ENCODE measurements around the gene ANTKMT.

The ANTKMT gene

GRCh38 chr16:721765-722540 is 1.0 kb downstream of the ANTKMT start:
- no peak for DNase-seq
- Histone ChIP-seq H4K8ac (ENCODE audit: low read depth, low read length) (no peak overlapping the region), H3K9me3 (ENCODE audit: insufficient read depth, low read depth, low read length) (peaks cover 8% of the 10 kb centered on the region), H2BK5ac (ENCODE audit: low read depth, low read length, poor library complexity) (no peak overlapping the region), H3K4me1 (ENCODE audit: control insufficient read depth in 1 of 2, insufficient read depth in 2 of 2, low read length in 2 of 2) (peaks cover 13 to 18% of the 10 kb centered on the region in 2 experiments), H3K18ac (ENCODE audit: low read length) (no peak overlapping the region), H4K12ac (ENCODE audit: low read depth, low read length) (no peak overlapping the region), H2BK12ac (ENCODE audit: low read length) (no peak overlapping the region), H4K91ac (ENCODE audit: low read depth, low read length) (peak overlapping the region; percentile 95), H3K79me1 (ENCODE audit: low read length) (peaks cover 9% of the 10 kb centered on the region), H3K36me3 (ENCODE audit: control insufficient read depth in 1 of 2, insufficient read depth in 2 of 2, low read length in 2 of 2) (peaks cover 0 to 3% of the 10 kb centered on the region in 2 experiments), H2AK5ac (ENCODE audit: low read length) (peak overlapping the region; percentile 3), H2BK120ac (ENCODE audit: insufficient read depth, low read length, poor library complexity) (no peak overlapping the region), H3K23ac (ENCODE audit: low read length) (no peak overlapping the region), H3K4me3 (ENCODE audit: low read depth, low read length) (no peak overlapping the region), H3K27ac (ENCODE audit: low read depth, low read length) (no peak overlapping the region), H3K79me2 (ENCODE audit: control insufficient read depth, insufficient read depth, low read length, poor library complexity) (peaks cover 6% of the 10 kb centered on the region), H3K4ac (ENCODE audit: low read depth, low read length) (no peak overlapping the region), H2AFZ (ENCODE audit: insufficient read depth, low read length, poor library complexity) (no peak overlapping the region), H3K27me3 (ENCODE audit: insufficient read depth, low read length) (no peaks in the 10 kb centered on the region), H3K4me2 (ENCODE audit: low read length) (peak overlapping the region; percentile 82), H3K9ac (ENCODE audit: low read length) (no peak overlapping the region), H3K14ac (ENCODE audit: low read length) (no peak overlapping the region)
- no CpG with 5 or more reads among the region's 51 CpGs for WGBS (ENCODE audit: extremely low coverage, insufficient coverage, insufficient read length)

GRCh38 chr16:722835-723633 is 2.1 kb downstream of the ANTKMT start:
- Histone ChIP-seq H4K8ac (ENCODE audit: low read depth, low read length) (no peak overlapping the region), H3K9me3 (ENCODE audit: insufficient read depth, low read depth, low read length) (peaks cover 4% of the 10 kb centered on the region), H3K18ac (ENCODE audit: low read length) (no peak overlapping the region), H2BK120ac (ENCODE audit: insufficient read depth, low read length, poor library complexity) (no peak overlapping the region), H4K91ac (ENCODE audit: low read depth, low read length) (no peak overlapping the region), H3K27ac (ENCODE audit: low read depth, low read length) (no peak overlapping the region), H3K23ac (ENCODE audit: low read length) (no peak overlapping the region), H4K12ac (ENCODE audit: low read depth, low read length) (no peak overlapping the region), H3K27me3 (ENCODE audit: insufficient read depth, low read length) (peaks cover 7% of the 10 kb centered on the region), H3K4me1 (ENCODE audit: control insufficient read depth in 1 of 2, insufficient read depth in 2 of 2, low read length in 2 of 2) (peaks cover 19 to 25% of the 10 kb centered on the region in 2 experiments), H3K9ac (ENCODE audit: low read length) (no peak overlapping the region), H3K4me3 (ENCODE audit: low read depth, low read length) (no peak overlapping the region), H3K4ac (ENCODE audit: low read depth, low read length) (no peak overlapping the region), H2AK5ac (ENCODE audit: low read length) (no peak overlapping the region), H2BK12ac (ENCODE audit: low read length) (no peak overlapping the region), H3K36me3 (ENCODE audit: control insufficient read depth in 1 of 2, insufficient read depth in 2 of 2, low read length in 2 of 2) (peaks cover 0 to 3% of the 10 kb centered on the region in 2 experiments), H2AFZ (ENCODE audit: insufficient read depth, low read length, poor library complexity) (no peak overlapping the region), H3K79me2 (ENCODE audit: control insufficient read depth, insufficient read depth, low read length, poor library complexity) (peaks cover 6% of the 10 kb centered on the region), H3K79me1 (ENCODE audit: low read length) (peaks cover 9% of the 10 kb centered on the region), H3K4me2 (ENCODE audit: low read length) (no peak overlapping the region), H3K14ac (ENCODE audit: low read length) (no peak overlapping the region), H2BK5ac (ENCODE audit: low read depth, low read length, poor library complexity) (no peak overlapping the region)
- DNase-seq: no peak
- no CpG with 5 or more reads among the region's 24 CpGs for WGBS (ENCODE audit: extremely low coverage, insufficient coverage, insufficient read length)

GRCh38 chr16:723695-724094 is 2.7 kb downstream of the ANTKMT start:
- Histone ChIP-seq H4K12ac (ENCODE audit: low read depth, low read length) (no peak overlapping the region), H3K4me2 (ENCODE audit: low read length) (no peak overlapping the region)

GRCh38 chr16:724188-725040 is 3.5 kb downstream of the ANTKMT start:
- Histone ChIP-seq H3K79me2 (ENCODE audit: control insufficient read depth, insufficient read depth, low read length, poor library complexity) (peaks cover 6% of the 10 kb centered on the region), H3K4me1 (ENCODE audit: control insufficient read depth in 1 of 2, insufficient read depth in 2 of 2, low read length in 2 of 2) (peaks cover 22 to 29% of the 10 kb centered on the region in 2 experiments), H3K36me3 (ENCODE audit: control insufficient read depth in 1 of 2, insufficient read depth in 2 of 2, low read length in 2 of 2) (peaks cover 0 to 3% of the 10 kb centered on the region in 2 experiments), H2AK5ac (ENCODE audit: low read length) (no peak overlapping the region), H3K18ac (ENCODE audit: low read length) (no peak overlapping the region), H2BK5ac (ENCODE audit: low read depth, low read length, poor library complexity) (no peak overlapping the region), H4K8ac (ENCODE audit: low read depth, low read length) (no peak overlapping the region), H3K23ac (ENCODE audit: low read length) (no peak overlapping the region), H4K91ac (ENCODE audit: low read depth, low read length) (no peak overlapping the region), H3K4ac (ENCODE audit: low read depth, low read length) (no peak overlapping the region), H2BK12ac (ENCODE audit: low read length) (no peak overlapping the region), H3K9me3 (ENCODE audit: insufficient read depth, low read depth, low read length) (peaks cover 4% of the 10 kb centered on the region), H4K12ac (ENCODE audit: low read depth, low read length) (no peak overlapping the region), H3K79me1 (ENCODE audit: low read length) (peaks cover 12% of the 10 kb centered on the region), H3K4me2 (ENCODE audit: low read length) (no peak overlapping the region), H3K4me3 (ENCODE audit: low read depth, low read length) (no peak overlapping the region), H3K14ac (ENCODE audit: low read length) (no peak overlapping the region), H3K27me3 (ENCODE audit: insufficient read depth, low read length) (peaks cover 7% of the 10 kb centered on the region), H3K27ac (ENCODE audit: low read depth, low read length) (no peak overlapping the region), H2BK120ac (ENCODE audit: insufficient read depth, low read length, poor library complexity) (no peak overlapping the region), H2AFZ (ENCODE audit: insufficient read depth, low read length, poor library complexity) (no peak overlapping the region), H3K9ac (ENCODE audit: low read length) (no peak overlapping the region)
- WGBS (ENCODE audit: extremely low coverage, insufficient coverage, insufficient read length): no CpG with 5 or more reads among the region's 29 CpGs
- DNase-seq: peak; percentile 89 to 90

More at GRCh38 chr16:723695-724094, 2.7 kb downstream of the ANTKMT start:
- Histone ChIP-seq H3K4me1 (ENCODE audit: control insufficient read depth in 1 of 2, insufficient read depth in 2 of 2, low read length in 2 of 2) (peaks cover 22 to 29% of the 10 kb centered on the region in 2 experiments), H3K79me1 (ENCODE audit: low read length) (peaks cover 12% of the 10 kb centered on the region), H2AK5ac (ENCODE audit: low read length) (no peak overlapping the region), H2BK120ac (ENCODE audit: insufficient read depth, low read length, poor library complexity) (no peak overlapping the region), H3K18ac (ENCODE audit: low read length) (no peak overlapping the region), H4K91ac (ENCODE audit: low read depth, low read length) (no peak overlapping the region), H3K4me3 (ENCODE audit: low read depth, low read length) (no peak overlapping the region), H2BK12ac (ENCODE audit: low read length) (no peak overlapping the region), H3K27ac (ENCODE audit: low read depth, low read length) (no peak overlapping the region), H2AFZ (ENCODE audit: insufficient read depth, low read length, poor library complexity) (no peak overlapping the region), H3K9ac (ENCODE audit: low read length) (no peak overlapping the region), H3K14ac (ENCODE audit: low read length) (no peak overlapping the region), H4K8ac (ENCODE audit: low read depth, low read length) (no peak overlapping the region), H3K4ac (ENCODE audit: low read depth, low read length) (no peak overlapping the region), H3K9me3 (ENCODE audit: insufficient read depth, low read depth, low read length) (peaks cover 4% of the 10 kb centered on the region), H3K79me2 (ENCODE audit: control insufficient read depth, insufficient read depth, low read length, poor library complexity) (peaks cover 6% of the 10 kb centered on the region), H3K27me3 (ENCODE audit: insufficient read depth, low read length) (peaks cover 7% of the 10 kb centered on the region), H3K23ac (ENCODE audit: low read length) (no peak overlapping the region), H3K36me3 (ENCODE audit: control insufficient read depth in 1 of 2, insufficient read depth in 2 of 2, low read length in 2 of 2) (peaks cover 0 to 3% of the 10 kb centered on the region in 2 experiments), H2BK5ac (ENCODE audit: low read depth, low read length, poor library complexity) (no peak overlapping the region)
- DNase-seq: no peak
- WGBS (ENCODE audit: extremely low coverage, insufficient coverage, insufficient read length): no CpG with 5 or more reads among the region's 9 CpGs
